Liver (tissue), 9 donors: ENCODE results near the gene SNAPC2. TPM values are rescaled to one million over a fixed set of nuclear protein-coding genes. Genes with fewer than 3 reads are reported as not detected.

Experiments used
- DNase-seq: peaks from one replicate; pipeline ENCODE4 v3.0.0-alpha.2; 2017; ENCODE audit warnings: low spot score
- H3K27ac ChIP-seq, 2 donors: one replicate each; pipeline ENCODE4 v1.7.0; 2013; ENCODE audit warnings: inconsistent platforms in 2 of 2, low read length in 2 of 2, control low read depth in 1 of 2, low read depth in 1 of 2, mild to moderate bottlenecking in 1 of 2
- H3K27me3 ChIP-seq, 4 donors: one replicate each; pipeline versions ENCODE4 v1.6.1 to v1.7.0; 2013; ENCODE audit warnings: low read length in 3 of 4, inconsistent platforms in 1 of 4, mild to moderate bottlenecking in 1 of 4, moderate library complexity in 1 of 4; ENCODE audit not compliant: control insufficient read depth in 4 of 4, insufficient read depth in 4 of 4
- H3K36me3 ChIP-seq, 4 donors: one replicate each; pipeline versions ENCODE4 v1.6.1 to v1.7.0; 2013; ENCODE audit warnings: low read length in 3 of 4, mild to moderate bottlenecking in 3 of 4, low read depth in 1 of 4, moderate library complexity in 1 of 4; ENCODE audit not compliant: control insufficient read depth in 4 of 4, insufficient read depth in 3 of 4
- H3K4me1 ChIP-seq, 4 donors: one replicate each; pipeline versions ENCODE4 v1.6.1 to v1.7.0; 2013; ENCODE audit warnings: low read length in 3 of 4, mild to moderate bottlenecking in 3 of 4, moderate library complexity in 1 of 4; ENCODE audit not compliant: control insufficient read depth in 4 of 4, insufficient read depth in 4 of 4
- H3K4me3 ChIP-seq, 3 donors: one replicate each; pipeline versions ENCODE4 v1.6.1 to v1.7.0; 2013; ENCODE audit warnings: low read length in 3 of 3, control low read depth in 1 of 3, low read depth in 1 of 3, mild to moderate bottlenecking in 1 of 3
- H3K9ac ChIP-seq, 2 donors: one replicate each; pipeline ENCODE4 v1.7.0; 2013; ENCODE audit warnings: low read length in 2 of 2, mild to moderate bottlenecking in 2 of 2, moderate library complexity in 2 of 2, control low read depth in 1 of 2, low read depth in 1 of 2
- H3K9me3 ChIP-seq, 4 donors: one replicate each; pipeline versions ENCODE4 v1.6.1 to v1.7.0; 2013; ENCODE audit warnings: low read length in 3 of 4; ENCODE audit not compliant: control insufficient read depth in 4 of 4
- ATF3 ChIP-seq: IDR thresholded peaks from 2 replicates; pipeline ENCODE4 v1.6.1; 2016; ENCODE audit warnings: antibody characterized with exemption
- CTCF ChIP-seq: fragments of 150-350 bp; IDR thresholded peaks from 2 replicates; pipeline ENCODE4 v1.5.1; 2017; ENCODE audit warnings: improper control_type of control experiment, low read depth, low read length; ENCODE audit not compliant: missing input control
- EGR1 ChIP-seq, 2 donors: IDR thresholded peaks; 2 replicates each; pipeline ENCODE4 v1.6.1; 2016 to 2018; ENCODE audit warnings: antibody characterized with exemption in 2 of 2, low read depth in 2 of 2
- FOXA1 ChIP-seq: IDR thresholded peaks from 2 replicates; pipeline ENCODE4 v1.6.1; 2016; ENCODE audit warnings: antibody characterized with exemption
- FOXA2 ChIP-seq: IDR thresholded peaks from 2 replicates; pipeline ENCODE4 v1.6.1; 2016; ENCODE audit warnings: antibody characterized with exemption
- GABPA ChIP-seq, 2 donors: IDR thresholded peaks in 1 of 2; conservative IDR thresholded peaks in 1 of 2; 2 replicates each; pipeline ENCODE4 v1.6.1; 2016; ENCODE audit warnings: antibody characterized with exemption in 2 of 2, mild to moderate bottlenecking in 1 of 2, moderate library complexity in 1 of 2
- HNF4A ChIP-seq, 2 donors: conservative IDR thresholded peaks; 2 replicates each; pipeline ENCODE4 v1.6.1; 2016; ENCODE audit warnings: antibody characterized with exemption in 2 of 2, mild to moderate bottlenecking in 2 of 2
- JUND ChIP-seq, 2 donors: IDR thresholded peaks; 2 replicates each; pipeline ENCODE4 v1.6.1; 2016; ENCODE audit warnings: antibody characterized with exemption in 2 of 2
- MAX ChIP-seq: IDR thresholded peaks from 2 replicates; pipeline ENCODE4 v1.6.1; 2016; ENCODE audit warnings: antibody characterized with exemption
- NR2F2 ChIP-seq: IDR thresholded peaks from 2 replicates; pipeline ENCODE4 v1.6.1; 2016; ENCODE audit warnings: antibody characterized with exemption
- RAD21 ChIP-seq, 2 donors: IDR thresholded peaks; 2 replicates each; pipeline ENCODE4 v1.6.1; 2016; ENCODE audit warnings: antibody characterized with exemption in 2 of 2, mild to moderate bottlenecking in 2 of 2
- REST ChIP-seq: IDR thresholded peaks from 2 replicates; pipeline ENCODE4 v1.6.1; 2016; ENCODE audit warnings: antibody characterized with exemption, mild to moderate bottlenecking
- RXRA ChIP-seq, 2 donors: IDR thresholded peaks; 2 replicates each; pipeline ENCODE4 v1.6.1; 2017 to 2018; ENCODE audit warnings: antibody characterized with exemption in 2 of 2, mild to moderate bottlenecking in 1 of 2
- TAF1 ChIP-seq: conservative IDR thresholded peaks from 2 replicates; pipeline ENCODE4 v1.6.1; 2016; ENCODE audit warnings: antibody characterized with exemption, mild to moderate bottlenecking
- YY1 ChIP-seq: IDR thresholded peaks from 2 replicates; pipeline ENCODE4 v1.6.1; 2016; ENCODE audit warnings: antibody characterized with exemption, mild to moderate bottlenecking
- ZBTB33 ChIP-seq: IDR thresholded peaks from 2 replicates; pipeline ENCODE4 v1.6.1; 2016; ENCODE audit warnings: antibody characterized with exemption
- WGBS: extraction: QIAGEN DNeasy Blood & Tissue Kit; methylation state at CpG from one replicate; pipeline ENCODE4 v1.1.7; 2013; 5-methylcytosine and 5-hydroxymethylcytosine counted together
- polyA plus RNA-seq, 2 donors: library from polyadenylated mRNA; stranded (reverse) in 1 of 2; unstranded in 1 of 2; fragments of 200-250 nt in 1 of 2; fragments of >200 nt in 1 of 2; fragmentation: Nextera tagmentation in 1 of 2; extraction: Ambion mirVana in 1 of 2; gene quantifications; one replicate each; pipeline versions ENCODE4 v1.2.1 to v1.2.3, GENCODE V29; 2013 to 2015
- total RNA-seq, 2 donors: library from RNA; depleted of rRNA; stranded (reverse); fragments of >200 nt; gene quantifications; one replicate each; pipeline ENCODE4 v1.2.3, GENCODE V29; 2014
- donor health status: healthy.
- donor health status: healthy.
- donor health status: healthy.
- donor health status: healthy.
- donor health status: healthy.

The SNAPC2 gene
- total and polyA plus RNA-seq, 4 donors, result 2.8 to 7.1 (median 3.3) TPM

- no peak overlapping the region for H3K27ac ChIP-seq
- H3K4me1 ChIP-seq, result peaks cover 3 to 24% (median 14%) of the 10 kb centered on the region in 4 donors
- TF ChIP-seq GABPA (IDR thresholded peaks at IDR 0.05 in 1 of 2, conservative IDR thresholded peaks at IDR 0.05 in 1 of 2) (no peak), CTCF (no peak), FOXA2 (no peak), JUND (IDR thresholded peaks at IDR 0.05) (no peak), TAF1 (no peak)
- 96% methylated on average over 16 of the region's 16 CpGs for WGBS
- no peak overlapping the region for H3K9ac ChIP-seq
- H3K9me3 ChIP-seq, result no peaks in the 10 kb centered on the region
- H3K4me3 ChIP-seq, result no peak overlapping the region
- no peaks in the 10 kb centered on the region for H3K36me3 ChIP-seq
- DNase-seq, result no peak
- H3K27me3 ChIP-seq, result no peaks in the 10 kb centered on the region
These were observed 21.2 kb upstream of the SNAPC2 start for GRCh38 chr19:7898967-7899366.

GRCh38 chr19:7899751-7900378 lies 20.3 kb upstream of the SNAPC2 start:
- no peak for TF ChIP-seq NR2F2
- TF ChIP-seq FOXA2, result no peak
- no peak for TF ChIP-seq FOXA1
- no peak for TF ChIP-seq REST
- TF ChIP-seq MAX, result no peak
- TF ChIP-seq RAD21 (IDR thresholded peaks at IDR 0.05), result no peak
- TF ChIP-seq EGR1 (IDR thresholded peaks at IDR 0.05; ENCODE audit: low read depth in 2 of 2), result no peak
- TF ChIP-seq ZBTB33, result no peak
- TF ChIP-seq RXRA (IDR thresholded peaks at IDR 0.05), result no peak
- TF ChIP-seq ATF3, result no peak
- no peak for TF ChIP-seq YY1
- no peak for TF ChIP-seq HNF4A (conservative IDR thresholded peaks at IDR 0.05)
- no peak for TF ChIP-seq TAF1
- TF ChIP-seq JUND (IDR thresholded peaks at IDR 0.05), result no peak

More at GRCh38 chr19:7899751-7900378, 20.3 kb upstream of the SNAPC2 start:
- Histone ChIP-seq H3K4me3 (no peak overlapping the region), H3K9me3 (no peaks in the 10 kb centered on the region), H3K4me1 (peaks cover 5 to 30% (median 20%) of the 10 kb centered on the region in 4 donors), H3K27ac (no peak overlapping the region), H3K9ac (no peak overlapping the region), H3K36me3 (no peaks in the 10 kb centered on the region), H3K27me3 (no peaks in the 10 kb centered on the region)
- WGBS, result 96% methylated on average over 34 of the region's 34 CpGs
- DNase-seq, result no peak
